GM12878 (cell line): ENCODE measurements around the gene CHAT. TPM values are rescaled to one million over a fixed set of nuclear protein-coding genes. Genes with fewer than 3 reads are reported as not detected.

Experiments used
- ATAC-seq: fragments of 200-7000 bp; cut with Tn5 transposase; 3 replicates; pipeline ENCODE4 v1.9.1; 2020; ENCODE audit warnings: mild to moderate bottlenecking, moderate library complexity
- BruUV-seq: library from RNA; stranded (reverse); fragments of 400-500 nt; replicated peaks from 2 replicates; lab custom pipeline; 2021; lab: Mats Ljungman, UMichigan
- CTCF ChIA-PET: fragments of 300-600 bp; sonication (Branson Sonifier 250); formaldehyde crosslinking; extraction: SDS; loops from one replicate; lab custom pipeline; 2021; ENCODE audit warnings: inconsistent platforms; lab: Yijun Ruan, JAX
- POLR2A ChIA-PET: fragments of 350-600 bp; formaldehyde crosslinking; extraction: SDS; loops from one replicate; lab custom pipeline; 2021; ENCODE audit warnings: inconsistent platforms; lab: Charles Lee
- RAD21 ChIA-PET: fragments of 300-600 bp; sonication (Branson Sonifier 250); formaldehyde crosslinking; loops from one replicate; lab custom pipeline; 2023; ENCODE audit warnings: antibody characterized with exemption; ENCODE audit not compliant: unreplicated experiment; lab: Charles Lee
- SMC1A ChIA-PET: fragments of 300-600 bp; sonication (Branson Sonifier 250); formaldehyde crosslinking; loops from one replicate; lab custom pipeline; 2023; ENCODE audit not compliant: unreplicated experiment, uncharacterized antibody; lab: Charles Lee
- DNase-seq: peaks from one replicate; pipeline ENCODE4 v3.0.0-alpha.2; 2011; ENCODE audit warnings: low read depth, low spot score
- FAIRE-seq: peaks from 3 replicates; lab custom pipeline; 2011; peaks lifted over from hg19 to GRCh38; lab: Jason Lieb, UNC
- H2AFZ ChIP-seq: 2 replicates; pipeline ENCODE4 v1.6.0; 2011; ENCODE audit warnings: low read depth, low read length, control low read depth; ENCODE audit not compliant: control insufficient read depth
- H3K27ac ChIP-seq: 2 replicates; pipeline ENCODE4 v1.5.1; 2011; ENCODE audit warnings: control low read depth; ENCODE audit not compliant: control insufficient read depth, insufficient read depth
- H3K27me3 ChIP-seq, 2 experiments: replicated peaks in 1 of 2; 2 replicates each; pipeline versions ENCODE4 v1.6.0 to v1.6.1; 2011; ENCODE audit warnings: low read length in 1 of 2; ENCODE audit not compliant: control insufficient read depth in 2 of 2, insufficient read depth in 2 of 2
- H3K36me3 ChIP-seq, 2 experiments: 2 replicates each; pipeline ENCODE4 v1.5.1; 2011; ENCODE audit warnings: low read length in 1 of 2; ENCODE audit not compliant: control insufficient read depth in 2 of 2, insufficient read depth in 2 of 2
- H3K4me1 ChIP-seq: 2 replicates; pipeline ENCODE4 v1.6.1; 2011; ENCODE audit warnings: mild to moderate bottlenecking, low read length, moderate library complexity, mixed read lengths; ENCODE audit not compliant: control insufficient read depth, insufficient read depth
- H3K4me2 ChIP-seq: 2 replicates; pipeline ENCODE4 v1.6.0; 2011; ENCODE audit warnings: control low read depth; ENCODE audit not compliant: control insufficient read depth, insufficient read depth
- H3K4me3 ChIP-seq: fragments of 200-600 bp; sonication (generic); 2 replicates; pipeline ENCODE4 v1.5.1; 2016
- H3K79me2 ChIP-seq: 2 replicates; pipeline ENCODE4 v1.6.0; 2011; ENCODE audit warnings: low read length; ENCODE audit not compliant: control insufficient read depth, insufficient read depth
- H3K9ac ChIP-seq: 2 replicates; pipeline ENCODE4 v1.8.0; 2011; ENCODE audit warnings: low read length, control low read depth, mixed read lengths; ENCODE audit not compliant: control insufficient read depth, insufficient read depth
- H3K9me3 ChIP-seq: replicated peaks from 3 replicates; pipeline ENCODE4 v1.5.1; 2011; ENCODE audit warnings: mild to moderate bottlenecking, low read length; ENCODE audit not compliant: control insufficient read depth, insufficient read depth
- H4K20me1 ChIP-seq: 2 replicates; pipeline ENCODE4 v1.6.0; 2011; ENCODE audit not compliant: control insufficient read depth, insufficient read depth
- GABPA ChIP-seq: IDR thresholded peaks from 2 replicates; pipeline ENCODE4 v1.6.1; 2014; ENCODE audit warnings: antibody characterized with exemption, low read depth, mild to moderate bottlenecking, inconsistent platforms
- HCFC1 ChIP-seq: fragments of 150-350 bp; IDR thresholded peaks from 2 replicates; pipeline ENCODE4 v1.6.1; 2014; ENCODE audit warnings: low read length
- NR2C1 ChIP-seq: fragments of 450-650 bp; IDR thresholded peaks from 2 replicates; pipeline ENCODE4 v1.6.1; 2017; ENCODE audit warnings: antibody characterized with exemption, mild to moderate bottlenecking, moderate library complexity
- POLR2AphosphoS2 ChIP-seq: IDR thresholded peaks from 2 replicates; pipeline ENCODE4 v1.6.1; 2011; ENCODE audit warnings: low read depth, mild to moderate bottlenecking, low read length, improper control_type of control experiment, moderate library complexity
- POLR2AphosphoS5 ChIP-seq: IDR thresholded peaks from 2 replicates; pipeline ENCODE4 v1.6.1; 2011; ENCODE audit warnings: mild to moderate bottlenecking, low read length, inconsistent platforms
- POU2F2 ChIP-seq: IDR thresholded peaks from 3 replicates; pipeline ENCODE4 v1.6.1; 2011; ENCODE audit warnings: low read depth, mild to moderate bottlenecking, low read length, borderline replicate concordance
- SPI1 ChIP-seq: IDR thresholded peaks from 2 replicates; pipeline ENCODE4 v1.6.1; 2011; ENCODE audit warnings: low read depth, mild to moderate bottlenecking, low read length, moderate library complexity, borderline replicate concordance; ENCODE audit not compliant: insufficient read depth
- TCF3 ChIP-seq: IDR thresholded peaks from 2 replicates; pipeline ENCODE4 v1.6.1; 2012; ENCODE audit warnings: low read depth, mild to moderate bottlenecking, low read length, borderline replicate concordance; ENCODE audit not compliant: insufficient read depth
- ZBED1 ChIP-seq: IDR thresholded peaks from 2 replicates; pipeline ENCODE4 v1.6.1; 2016; ENCODE audit warnings: borderline replicate concordance
- WGBS: methylation state at CpG from one replicate; pipeline ENCODE4 v1.1.6; 2016; ENCODE audit warnings: low lambda C conversion rate; ENCODE audit not compliant: insufficient replicate concordance, insufficient coverage; ENCODE audit errors: missing lambda C conversion rate; 5-methylcytosine and 5-hydroxymethylcytosine counted together
- in situ Hi-C: fragments of 300-500 bp; cut with MboI; formaldehyde crosslinking; loops from 9 replicates; pipeline ENCODE4 v1.14.3; 2018; ENCODE audit warnings: mixed read lengths
- intact Hi-C: fragments of 100-400 bp; cut with micrococcal nuclease; formaldehyde crosslinking; loops from one replicate; pipeline ENCODE4 v1.14.2; 2022; ENCODE audit not compliant: unreplicated experiment
- polyA plus RNA-seq, 11 experiments: library from polyadenylated mRNA; depleted of rRNA in 4 of 11; unstranded in 6 of 11; stranded (reverse) in 5 of 11; fragments of >200 nt; fragmentation: Nextera tagmentation in 4 of 11; fragmentation: Illumina TruSeq in 1 of 11; extraction: Ambion mirVana in 4 of 11; extraction: Trizol in 1 of 11; gene quantifications; 1 replicate in 1 of 11; 2 replicates in 10 of 11; pipeline versions ENCODE4 v1.2.1 to v1.2.3, GENCODE V29; 2011 to 2016; ENCODE audit warnings: inconsistent platforms in 2 of 11, missing spikeins in 2 of 11, low read depth in 1 of 11
- total RNA-seq, 4 experiments: library from RNA; depleted of rRNA in 3 of 4; stranded (reverse); fragments of >200 nt in 3 of 4; fragmentation: Illumina TruSeq in 1 of 4; extraction: Trizol in 1 of 4; gene quantifications; 2 replicates each; pipeline versions ENCODE4 v1.2.1 to v1.2.3, GENCODE V29; 2013 to 2021
- TF ChIP-seq, protein P1 (sequence below): IDR thresholded peaks from 2 replicates; pipeline ENCODE4 v1.6.1; 2011; ENCODE audit warnings: borderline replicate concordance, low read depth, mild to moderate bottlenecking, moderate library complexity, low read length; ENCODE audit not compliant: insufficient read depth, poor library complexity, severe bottlenecking
- TF ChIP-seq, protein P2 (sequence below): IDR thresholded peaks from 2 replicates; pipeline ENCODE4 v1.6.1; 2012; ENCODE audit warnings: low read length, inconsistent platforms
- TF ChIP-seq, protein P3 (sequence below): fragments of 450-650 bp; IDR thresholded peaks from 2 replicates; pipeline ENCODE4 v1.6.1; 2016; ENCODE audit warnings: mild to moderate bottlenecking, moderate library complexity, borderline replicate concordance

Gene CHAT
- total and polyA plus RNA-seq, 10 of the 15 experiments (the other 5 are each of a cell fraction or from before 2014, with no cell fraction given) = not detected

GRCh38 chr10:49600781-49601400, 12.9 kb upstream of the CHAT start (continued):
- TF ChIP-seq ZBED1 (no peak), GABPA (no peak), HCFC1 (no peak)
- TF ChIP-seq, protein P1, sequence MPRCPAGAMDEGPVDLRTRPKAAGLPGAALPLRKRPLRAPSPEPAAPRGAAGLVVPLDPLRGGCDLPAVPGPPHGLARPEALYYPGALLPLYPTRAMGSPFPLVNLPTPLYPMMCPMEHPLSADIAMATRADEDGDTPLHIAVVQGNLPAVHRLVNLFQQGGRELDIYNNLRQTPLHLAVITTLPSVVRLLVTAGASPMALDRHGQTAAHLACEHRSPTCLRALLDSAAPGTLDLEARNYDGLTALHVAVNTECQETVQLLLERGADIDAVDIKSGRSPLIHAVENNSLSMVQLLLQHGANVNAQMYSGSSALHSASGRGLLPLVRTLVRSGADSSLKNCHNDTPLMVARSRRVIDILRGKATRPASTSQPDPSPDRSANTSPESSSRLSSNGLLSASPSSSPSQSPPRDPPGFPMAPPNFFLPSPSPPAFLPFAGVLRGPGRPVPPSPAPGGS = no peak
- TF ChIP-seq, protein P2, sequence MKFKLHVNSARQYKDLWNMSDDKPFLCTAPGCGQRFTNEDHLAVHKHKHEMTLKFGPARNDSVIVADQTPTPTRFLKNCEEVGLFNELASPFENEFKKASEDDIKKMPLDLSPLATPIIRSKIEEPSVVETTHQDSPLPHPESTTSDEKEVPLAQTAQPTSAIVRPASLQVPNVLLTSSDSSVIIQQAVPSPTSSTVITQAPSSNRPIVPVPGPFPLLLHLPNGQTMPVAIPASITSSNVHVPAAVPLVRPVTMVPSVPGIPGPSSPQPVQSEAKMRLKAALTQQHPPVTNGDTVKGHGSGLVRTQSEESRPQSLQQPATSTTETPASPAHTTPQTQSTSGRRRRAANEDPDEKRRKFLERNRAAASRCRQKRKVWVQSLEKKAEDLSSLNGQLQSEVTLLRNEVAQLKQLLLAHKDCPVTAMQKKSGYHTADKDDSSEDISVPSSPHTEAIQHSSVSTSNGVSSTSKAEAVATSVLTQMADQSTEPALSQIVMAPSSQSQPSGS = no peak
- TF ChIP-seq, all 136 proteins: peak for 0

DNA sequence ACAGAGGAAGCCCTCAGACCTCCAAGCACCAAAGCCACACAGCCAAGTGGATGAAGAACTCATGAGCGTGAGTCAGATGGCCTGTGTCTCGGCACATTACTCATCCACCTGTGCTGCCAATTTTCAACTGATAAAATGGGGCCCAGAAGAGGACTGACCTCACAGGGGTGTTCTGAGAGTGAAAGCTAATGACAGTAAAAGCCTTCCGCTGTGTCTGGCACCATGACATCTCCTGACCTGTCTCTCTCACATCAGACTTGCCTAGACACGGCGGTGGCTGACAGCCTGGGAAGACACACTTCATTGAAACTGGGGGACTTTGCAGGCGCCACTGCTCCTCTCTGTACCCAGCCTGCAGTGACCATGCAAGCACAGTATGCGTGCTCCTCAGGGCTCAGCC, 12.0 kb upstream of the CHAT start:
- FAIRE-seq = no peak
- Histone ChIP-seq H4K20me1 (no peaks in the 10 kb centered on the region), H3K4me2 (no peak overlapping the region), H3K9me3 (no peaks in the 10 kb centered on the region), H3K4me3 (no peak overlapping the region), H2AFZ (no peak overlapping the region), H3K27ac (no peak overlapping the region), H3K4me1 (no peaks in the 10 kb centered on the region), H3K9ac (no peak overlapping the region), H3K36me3 (no peaks in the 10 kb centered on the region), H3K27me3 (no peaks in the 10 kb centered on the region; a peak in 1 of 4 replicates), H3K79me2 (no peaks in the 10 kb centered on the region)
- in situ Hi-C loops = no loop called here
- ATAC-seq = no peak; the same call in 2 of the 3 replicates
- ChIA-PET RAD21 (no interaction called here), SMC1A (no interaction called here), CTCF (no interaction called here), POLR2A (no interaction called here)
- no peak for DNase-seq
- intact Hi-C loops = no loop called here
- WGBS = 43% methylated on average over 6 of the region's 7 CpGs
- BruUV-seq = no TSS peak
- TF ChIP-seq SPI1 = no peak
- TF ChIP-seq NR2C1 = no peak
- no peak for TF ChIP-seq POLR2AphosphoS2
- no peak for TF ChIP-seq POLR2AphosphoS5
- no peak for TF ChIP-seq TCF3
- TF ChIP-seq, protein P3, sequence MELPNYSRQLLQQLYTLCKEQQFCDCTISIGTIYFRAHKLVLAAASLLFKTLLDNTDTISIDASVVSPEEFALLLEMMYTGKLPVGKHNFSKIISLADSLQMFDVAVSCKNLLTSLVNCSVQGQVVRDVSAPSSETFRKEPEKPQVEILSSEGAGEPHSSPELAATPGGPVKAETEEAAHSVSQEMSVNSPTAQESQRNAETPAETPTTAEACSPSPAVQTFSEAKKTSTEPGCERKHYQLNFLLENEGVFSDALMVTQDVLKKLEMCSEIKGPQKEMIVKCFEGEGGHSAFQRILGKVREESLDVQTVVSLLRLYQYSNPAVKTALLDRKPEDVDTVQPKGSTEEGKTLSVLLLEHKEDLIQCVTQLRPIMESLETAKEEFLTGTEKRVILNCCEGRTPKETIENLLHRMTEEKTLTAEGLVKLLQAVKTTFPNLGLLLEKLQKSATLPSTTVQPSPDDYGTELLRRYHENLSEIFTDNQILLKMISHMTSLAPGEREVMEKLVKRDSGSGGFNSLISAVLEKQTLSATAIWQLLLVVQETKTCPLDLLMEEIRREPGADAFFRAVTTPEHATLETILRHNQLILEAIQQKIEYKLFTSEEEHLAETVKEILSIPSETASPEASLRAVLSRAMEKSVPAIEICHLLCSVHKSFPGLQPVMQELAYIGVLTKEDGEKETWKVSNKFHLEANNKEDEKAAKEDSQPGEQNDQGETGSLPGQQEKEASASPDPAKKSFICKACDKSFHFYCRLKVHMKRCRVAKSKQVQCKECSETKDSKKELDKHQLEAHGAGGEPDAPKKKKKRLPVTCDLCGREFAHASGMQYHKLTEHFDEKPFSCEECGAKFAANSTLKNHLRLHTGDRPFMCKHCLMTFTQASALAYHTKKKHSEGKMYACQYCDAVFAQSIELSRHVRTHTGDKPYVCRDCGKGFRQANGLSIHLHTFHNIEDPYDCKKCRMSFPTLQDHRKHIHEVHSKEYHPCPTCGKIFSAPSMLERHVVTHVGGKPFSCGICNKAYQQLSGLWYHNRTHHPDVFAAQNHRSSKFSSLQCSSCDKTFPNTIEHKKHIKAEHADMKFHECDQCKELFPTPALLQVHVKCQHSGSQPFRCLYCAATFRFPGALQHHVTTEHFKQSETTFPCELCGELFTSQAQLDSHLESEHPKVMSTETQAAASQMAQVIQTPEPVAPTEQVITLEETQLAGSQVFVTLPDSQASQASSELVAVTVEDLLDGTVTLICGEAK = no peak
- TF ChIP-seq POU2F2 = no peak
